Stomach (tissue), 4 donors: ENCODE results near the gene RBM38.

ENCODE experiments used
- CTCF ChIP-seq, 7 experiments: fragments of 450-650 bp in 4 of 7; fragments of 200-600 bp in 3 of 7; sonication (generic) in 3 of 7; IDR thresholded peaks; one replicate each; pipeline ENCODE4 v1.5.1; 2016 to 2019; ENCODE audit warnings: antibody characterized with exemption in 7 of 7, control low read depth in 2 of 7, mild to moderate bottlenecking in 1 of 7
- EP300 ChIP-seq: sonication (generic); formaldehyde crosslinking; IDR thresholded peaks from one replicate; pipeline ENCODE4 v1.6.1; 2017; ENCODE audit warnings: antibody characterized with exemption

GRCh38 chr20:57451431-57451794, 60.2 kb downstream of the RBM38 start:
- TF ChIP-seq EP300 (no peak), CTCF (IDR thresholded peaks at IDR 0.05) (no peak)
